ENCODE data around the gene MAPK12. TPM values are rescaled to one million over a fixed set of nuclear protein-coding genes. Genes with fewer than 3 reads are reported as not detected.

The MAPK12 gene
- total and polyA plus RNA-seq, 10 of the 15 experiments (the other 5 are each of a cell fraction or from before 2014, with no cell fraction given), result 1.1 to 38.9 (median 16.3) TPM

DNA sequence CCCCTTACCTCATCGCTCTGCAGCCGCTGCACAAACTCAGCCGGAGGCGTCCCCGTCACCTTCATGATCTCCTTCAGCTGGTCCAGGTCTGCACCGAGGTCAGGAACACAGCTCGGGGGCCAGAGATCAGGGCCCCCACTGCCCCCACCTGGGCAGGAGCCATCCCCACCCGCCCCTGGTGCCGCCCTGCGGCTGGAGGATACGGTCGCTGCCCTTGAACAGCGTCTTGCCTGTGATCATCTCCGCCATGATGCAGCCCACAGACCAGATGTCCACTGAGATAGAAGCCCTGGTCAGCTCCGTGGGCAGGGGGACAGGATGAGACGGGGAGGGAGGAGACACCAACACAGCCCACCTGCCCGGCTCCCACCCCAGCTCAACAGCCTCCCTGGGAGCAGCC, 5.9 kb downstream of the MAPK12 start:
- Histone ChIP-seq H3K27me3 (replicated peaks in 1 of 2; ENCODE audit: control insufficient read depth in 2 of 2, insufficient read depth in 2 of 2, low read length in 1 of 2) (no peaks in the 10 kb centered on the region), H3K4me1 (ENCODE audit: control insufficient read depth, insufficient read depth, low read length) (0 out of 2 replicates have a peak, but pooled peaks cover 4% of the 10 kb centered on the region), H3K4me2 (ENCODE audit: control insufficient read depth, insufficient read depth) (no peak overlapping the region), H3K79me2 (ENCODE audit: control insufficient read depth, insufficient read depth, low read length) (peaks cover 5% of the 10 kb centered on the region), H3K9ac (ENCODE audit: control insufficient read depth, insufficient read depth, low read length) (no peak overlapping the region), H3K27ac (ENCODE audit: control insufficient read depth, insufficient read depth) (no peak overlapping the region), H2AFZ (ENCODE audit: control insufficient read depth, low read depth, low read length) (no peak overlapping the region), H3K36me3 (ENCODE audit: control insufficient read depth in 2 of 2, insufficient read depth in 2 of 2, low read length in 1 of 2) (no peaks in the 10 kb centered on the region; a peak in 1 of 4 replicates), H3K9me3 (replicated peaks; ENCODE audit: control insufficient read depth, insufficient read depth, low read length) (no peaks in the 10 kb centered on the region), H4K20me1 (ENCODE audit: control insufficient read depth, insufficient read depth) (no peaks in the 10 kb centered on the region), H3K4me3 (no peak overlapping the region)
- 95% methylated on average over 17 of the region's 17 CpGs for WGBS (ENCODE audit: insufficient coverage, insufficient replicate concordance, low lambda C conversion rate, missing lambda C conversion rate)
- no TSS peak for BruUV-seq (replicated peaks)
- no peak for FAIRE-seq
- ChIA-PET SMC1A (ENCODE audit: uncharacterized antibody, unreplicated experiment) (no interaction called here), CTCF (no interaction called here), RAD21 (ENCODE audit: unreplicated experiment) (no interaction called here), POLR2A (no interaction called here)
- intact Hi-C loops (cut with micrococcal nuclease; ENCODE audit: unreplicated experiment) (no loop called here), in situ Hi-C loops (cut with MboI) (loop anchor here (10.0 kb wide), 2 partner anchors 239 to 359 kb away; no protein-coding TSS in a partner anchor)
- TF ChIP-seq, protein P1, sequence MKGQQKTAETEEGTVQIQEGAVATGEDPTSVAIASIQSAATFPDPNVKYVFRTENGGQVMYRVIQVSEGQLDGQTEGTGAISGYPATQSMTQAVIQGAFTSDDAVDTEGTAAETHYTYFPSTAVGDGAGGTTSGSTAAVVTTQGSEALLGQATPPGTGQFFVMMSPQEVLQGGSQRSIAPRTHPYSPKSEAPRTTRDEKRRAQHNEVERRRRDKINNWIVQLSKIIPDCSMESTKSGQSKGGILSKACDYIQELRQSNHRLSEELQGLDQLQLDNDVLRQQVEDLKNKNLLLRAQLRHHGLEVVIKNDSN (IDR thresholded peaks at IDR 0.05; ENCODE audit: borderline replicate concordance, extremely low read length, insufficient read depth, low read depth, low read length), result no peak
- no peak for TF ChIP-seq MXI1 (IDR thresholded peaks at IDR 0.05; ENCODE audit: low read depth, low read length)
- ATAC-seq, result no peak
- no peak for DNase-seq (ENCODE audit: low read depth, low spot score)

DNA sequence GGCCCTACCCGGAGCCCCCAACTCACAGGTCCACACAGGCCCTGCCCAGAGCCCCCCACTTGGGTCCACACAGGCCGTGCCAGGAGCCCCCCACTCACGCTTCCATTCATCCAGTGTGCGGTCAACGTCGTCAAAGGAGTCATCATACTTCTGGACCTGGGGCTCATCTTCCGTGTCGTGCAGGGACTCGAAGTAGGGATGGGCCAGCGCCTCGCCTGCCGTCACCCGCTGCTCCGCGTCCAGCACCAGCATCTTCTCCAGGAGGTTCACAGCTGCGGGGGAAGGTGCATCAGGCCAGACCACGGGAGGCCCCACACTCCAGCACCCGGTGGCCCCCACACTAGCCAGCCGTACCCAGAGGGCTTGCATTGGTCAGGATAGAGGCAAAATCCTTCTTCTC, 6.4 kb downstream of the MAPK12 start:
- intact Hi-C loops (cut with micrococcal nuclease; ENCODE audit: unreplicated experiment), result no loop called here
- Histone ChIP-seq H3K9me3 (replicated peaks; ENCODE audit: control insufficient read depth, insufficient read depth, low read length) (no peaks in the 10 kb centered on the region), H3K9ac (ENCODE audit: control insufficient read depth, insufficient read depth, low read length) (no peak overlapping the region), H3K4me1 (ENCODE audit: control insufficient read depth, insufficient read depth, low read length) (peaks cover 8% of the 10 kb centered on the region), H2AFZ (ENCODE audit: control insufficient read depth, low read depth, low read length) (no peak overlapping the region), H4K20me1 (ENCODE audit: control insufficient read depth, insufficient read depth) (no peaks in the 10 kb centered on the region), H3K36me3 (ENCODE audit: control insufficient read depth in 2 of 2, insufficient read depth in 2 of 2, low read length in 1 of 2) (no peaks in the 10 kb centered on the region; a peak in 1 of 4 replicates), H3K79me2 (ENCODE audit: control insufficient read depth, insufficient read depth, low read length) (peaks cover 2% of the 10 kb centered on the region), H3K27me3 (replicated peaks in 1 of 2; ENCODE audit: control insufficient read depth in 2 of 2, insufficient read depth in 2 of 2, low read length in 1 of 2) (no peaks in the 10 kb centered on the region), H3K4me3 (no peak overlapping the region), H3K4me2 (ENCODE audit: control insufficient read depth, insufficient read depth) (no peak overlapping the region), H3K27ac (ENCODE audit: control insufficient read depth, insufficient read depth) (no peak overlapping the region)
- BruUV-seq (replicated peaks), result no TSS peak
- CTCF ChIA-PET, result no interaction called here
- DNase-seq (ENCODE audit: low read depth, low spot score) (no peak), FAIRE-seq (no peak), ATAC-seq (no peak)
- SMC1A ChIA-PET (ENCODE audit: uncharacterized antibody, unreplicated experiment), result no interaction called here
- in situ Hi-C loops (cut with MboI), result loop anchor here (10.0 kb wide), 2 partner anchors 240 to 360 kb away; no protein-coding TSS in a partner anchor
- 84% methylated on average over 19 of the region's 19 CpGs for WGBS (ENCODE audit: insufficient coverage, insufficient replicate concordance, low lambda C conversion rate, missing lambda C conversion rate)
- POLR2A ChIA-PET, result no interaction called here
- RAD21 ChIA-PET (ENCODE audit: unreplicated experiment), result no interaction called here
- TF ChIP-seq YY1 (IDR thresholded peaks at IDR 0.05; ENCODE audit: low read depth, low read length) (no peak), ZSCAN29 (IDR thresholded peaks at IDR 0.05) (no peak), ZNF274 (IDR thresholded peaks at IDR 0.05; ENCODE audit: insufficient read depth, insufficient read length) (no peak)
- TF ChIP-seq, protein P2, sequence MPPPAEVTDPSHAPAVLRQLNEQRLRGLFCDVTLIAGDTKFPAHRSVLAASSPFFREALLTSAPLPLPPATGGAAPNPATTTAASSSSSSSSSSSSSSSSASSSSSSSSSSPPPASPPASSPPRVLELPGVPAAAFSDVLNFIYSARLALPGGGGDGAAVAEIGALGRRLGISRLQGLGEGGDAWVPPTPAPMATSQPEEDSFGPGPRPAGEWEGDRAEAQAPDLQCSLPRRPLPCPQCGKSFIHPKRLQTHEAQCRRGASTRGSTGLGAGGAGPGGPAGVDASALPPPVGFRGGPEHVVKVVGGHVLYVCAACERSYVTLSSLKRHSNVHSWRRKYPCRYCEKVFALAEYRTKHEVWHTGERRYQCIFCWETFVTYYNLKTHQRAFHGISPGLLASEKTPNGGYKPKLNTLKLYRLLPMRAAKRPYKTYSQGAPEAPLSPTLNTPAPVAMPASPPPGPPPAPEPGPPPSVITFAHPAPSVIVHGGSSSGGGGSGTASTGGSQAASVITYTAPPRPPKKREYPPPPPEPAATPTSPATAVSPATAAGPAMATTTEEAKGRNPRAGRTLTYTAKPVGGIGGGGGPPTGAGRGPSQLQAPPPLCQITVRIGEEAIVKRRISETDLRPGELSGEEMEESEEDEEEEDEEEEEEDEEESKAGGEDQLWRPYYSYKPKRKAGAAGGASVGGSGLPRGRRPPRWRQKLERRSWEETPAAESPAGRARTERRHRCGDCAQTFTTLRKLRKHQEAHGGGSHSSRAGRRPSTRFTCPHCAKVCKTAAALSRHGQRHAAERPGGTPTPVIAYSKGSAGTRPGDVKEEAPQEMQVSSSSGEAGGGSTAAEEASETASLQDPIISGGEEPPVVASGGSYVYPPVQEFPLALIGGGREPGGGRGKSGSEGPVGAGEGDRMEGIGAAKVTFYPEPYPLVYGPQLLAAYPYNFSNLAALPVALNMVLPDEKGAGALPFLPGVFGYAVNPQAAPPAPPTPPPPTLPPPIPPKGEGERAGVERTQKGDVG (CRISPR knock-in tag; IDR thresholded peaks at IDR 0.05), result no peak
- TF ChIP-seq, protein P3, sequence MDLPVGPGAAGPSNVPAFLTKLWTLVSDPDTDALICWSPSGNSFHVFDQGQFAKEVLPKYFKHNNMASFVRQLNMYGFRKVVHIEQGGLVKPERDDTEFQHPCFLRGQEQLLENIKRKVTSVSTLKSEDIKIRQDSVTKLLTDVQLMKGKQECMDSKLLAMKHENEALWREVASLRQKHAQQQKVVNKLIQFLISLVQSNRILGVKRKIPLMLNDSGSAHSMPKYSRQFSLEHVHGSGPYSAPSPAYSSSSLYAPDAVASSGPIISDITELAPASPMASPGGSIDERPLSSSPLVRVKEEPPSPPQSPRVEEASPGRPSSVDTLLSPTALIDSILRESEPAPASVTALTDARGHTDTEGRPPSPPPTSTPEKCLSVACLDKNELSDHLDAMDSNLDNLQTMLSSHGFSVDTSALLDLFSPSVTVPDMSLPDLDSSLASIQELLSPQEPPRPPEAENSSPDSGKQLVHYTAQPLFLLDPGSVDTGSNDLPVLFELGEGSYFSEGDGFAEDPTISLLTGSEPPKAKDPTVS (IDR thresholded peaks at IDR 0.05; ENCODE audit: low read depth, low read length), result no peak
- TF ChIP-seq, protein P4, sequence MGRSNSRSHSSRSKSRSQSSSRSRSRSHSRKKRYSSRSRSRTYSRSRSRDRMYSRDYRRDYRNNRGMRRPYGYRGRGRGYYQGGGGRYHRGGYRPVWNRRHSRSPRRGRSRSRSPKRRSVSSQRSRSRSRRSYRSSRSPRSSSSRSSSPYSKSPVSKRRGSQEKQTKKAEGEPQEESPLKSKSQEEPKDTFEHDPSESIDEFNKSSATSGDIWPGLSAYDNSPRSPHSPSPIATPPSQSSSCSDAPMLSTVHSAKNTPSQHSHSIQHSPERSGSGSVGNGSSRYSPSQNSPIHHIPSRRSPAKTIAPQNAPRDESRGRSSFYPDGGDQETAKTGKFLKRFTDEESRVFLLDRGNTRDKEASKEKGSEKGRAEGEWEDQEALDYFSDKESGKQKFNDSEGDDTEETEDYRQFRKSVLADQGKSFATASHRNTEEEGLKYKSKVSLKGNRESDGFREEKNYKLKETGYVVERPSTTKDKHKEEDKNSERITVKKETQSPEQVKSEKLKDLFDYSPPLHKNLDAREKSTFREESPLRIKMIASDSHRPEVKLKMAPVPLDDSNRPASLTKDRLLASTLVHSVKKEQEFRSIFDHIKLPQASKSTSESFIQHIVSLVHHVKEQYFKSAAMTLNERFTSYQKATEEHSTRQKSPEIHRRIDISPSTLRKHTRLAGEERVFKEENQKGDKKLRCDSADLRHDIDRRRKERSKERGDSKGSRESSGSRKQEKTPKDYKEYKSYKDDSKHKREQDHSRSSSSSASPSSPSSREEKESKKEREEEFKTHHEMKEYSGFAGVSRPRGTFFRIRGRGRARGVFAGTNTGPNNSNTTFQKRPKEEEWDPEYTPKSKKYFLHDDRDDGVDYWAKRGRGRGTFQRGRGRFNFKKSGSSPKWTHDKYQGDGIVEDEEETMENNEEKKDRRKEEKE (IDR thresholded peaks at IDR 0.05), result no peak
